HepG2 (cell line): ENCODE results near the gene ALPI. TPM values are rescaled to one million over a fixed set of nuclear protein-coding genes. Genes with fewer than 3 reads are reported as not detected.

ENCODE experiments used
- ATAC-seq: fragments of 200-7000 bp; cut with Tn5 transposase; 3 replicates; pipeline ENCODE4 v1.9.1; 2020; ENCODE audit warnings: mild to moderate bottlenecking, moderate library complexity
- BruUV-seq: library from RNA; stranded (reverse); fragments of 400-500 nt; replicated peaks from 2 replicates; lab custom pipeline; 2021; lab: Mats Ljungman, UMichigan
- CTCF ChIA-PET: fragments of 300-600 bp; formaldehyde crosslinking; extraction: SDS; loops from one replicate; lab custom pipeline; 2021; ENCODE audit warnings: low total read pairs, inconsistent platforms, low intra/inter-chr PET ratio; lab: Yijun Ruan, JAX
- POLR2A ChIA-PET: fragments of 350-600 bp; sonication (Branson Sonifier 250); formaldehyde crosslinking; loops from one replicate; lab custom pipeline; 2020; ENCODE audit warnings: antibody characterized with exemption, inconsistent platforms; lab: Yijun Ruan, JAX
- DNase-seq: peaks from one replicate; pipeline ENCODE4 v3.0.0-alpha.2; 2015; ENCODE audit warnings: low spot score
- FAIRE-seq: peaks from 3 replicates; lab custom pipeline; 2011; peaks lifted over from hg19 to GRCh38; lab: Jason Lieb, UNC
- H2AFZ ChIP-seq: one replicate; pipeline ENCODE4 v1.6.1; 2011; ENCODE audit warnings: low read length, inconsistent platforms
- H3K27ac ChIP-seq: fragments of 300-600 bp; 3 replicates; pipeline ENCODE4 v1.8.0; 2011; ENCODE audit warnings: mixed run types, mild to moderate bottlenecking, mixed read lengths, low read length, inconsistent platforms; ENCODE audit not compliant: insufficient read depth; ENCODE audit errors: extremely low read length
- H3K27me3 ChIP-seq, 2 experiments: fragments of 200-600 bp in 1 of 2; 2 replicates in 1 of 2; 3 replicates in 1 of 2; pipeline versions ENCODE4 v1.6.0 to v1.8.0; 2011; ENCODE audit warnings: low read length in 2 of 2, mild to moderate bottlenecking in 2 of 2, moderate library complexity in 2 of 2, inconsistent platforms in 1 of 2; ENCODE audit not compliant: insufficient read depth in 2 of 2, control insufficient read depth in 1 of 2
- H3K36me3 ChIP-seq, 2 experiments: fragments of 200-600 bp in 1 of 2; replicated peaks in 1 of 2; 2 replicates in 1 of 2; 3 replicates in 1 of 2; pipeline versions ENCODE4 v1.5.1 to v1.8.0; 2011; ENCODE audit warnings: low read length in 2 of 2, inconsistent platforms in 1 of 2; ENCODE audit not compliant: insufficient read depth in 2 of 2, control insufficient read depth in 1 of 2
- H3K4me1 ChIP-seq: 2 replicates; pipeline ENCODE4 v1.5.1; 2012; ENCODE audit warnings: low read length, inconsistent platforms; ENCODE audit not compliant: insufficient read depth
- H3K4me2 ChIP-seq: 2 replicates; pipeline ENCODE4 v1.6.0; 2011; ENCODE audit warnings: low read depth, low read length, inconsistent platforms
- H3K4me3 ChIP-seq, 3 experiments: fragments of 200-600 bp in 1 of 3; sonication (generic), shearing (Covaris generic) in 1 of 3; replicated peaks in 1 of 3; 2 replicates each; pipeline ENCODE4 v1.5.1; 2011 to 2016; ENCODE audit warnings: low read length in 3 of 3, inconsistent platforms in 2 of 3, low read depth in 2 of 3, mild to moderate bottlenecking in 2 of 3, control low read depth in 1 of 3, mixed read lengths in 1 of 3; ENCODE audit not compliant: insufficient read depth in 1 of 3
- H3K79me2 ChIP-seq: one replicate; pipeline ENCODE4 v1.6.1; 2011; ENCODE audit warnings: low read length, inconsistent platforms; ENCODE audit not compliant: insufficient read depth
- H3K9ac ChIP-seq: 2 replicates; pipeline ENCODE4 v1.6.0; 2011; ENCODE audit warnings: mild to moderate bottlenecking, low read depth, low read length, inconsistent platforms; ENCODE audit not compliant: insufficient read depth
- H3K9me3 ChIP-seq: 2 replicates; pipeline ENCODE4 v1.5.1; 2012; ENCODE audit warnings: mild to moderate bottlenecking, low read length
- H4K20me1 ChIP-seq: 2 replicates; pipeline ENCODE4 v1.6.0; 2011; ENCODE audit warnings: inconsistent platforms, mild to moderate bottlenecking, low read length, moderate library complexity; ENCODE audit not compliant: insufficient read depth
- EZH2 ChIP-seq: conservative IDR thresholded peaks from 2 replicates; pipeline ENCODE4 v1.6.1; 2012; ENCODE audit warnings: mild to moderate bottlenecking, low read depth, low read length, moderate library complexity
- GMEB1 ChIP-seq: sonication (generic); formaldehyde crosslinking; IDR thresholded peaks from 2 replicates; pipeline ENCODE4 v1.5.1; 2020; ENCODE audit warnings: missing genetic modification reagents, mild to moderate bottlenecking, borderline replicate concordance
- IRF2 ChIP-seq: IDR thresholded peaks from 2 replicates; pipeline ENCODE4 v1.6.1; 2018; ENCODE audit warnings: missing genetic modification reagents, missing compliant biosample characterization
- MAZ ChIP-seq, 2 experiments: sonication (generic) in 1 of 2; formaldehyde crosslinking in 1 of 2; IDR thresholded peaks; 2 replicates each; pipeline versions ENCODE4 v1.5.0 to v1.6.1; 2012 to 2020; ENCODE audit warnings: low read depth in 2 of 2, mild to moderate bottlenecking in 2 of 2, borderline replicate concordance in 1 of 2, improper control_type of control experiment in 1 of 2, low read length in 1 of 2, missing genetic modification reagents in 1 of 2, moderate library complexity in 1 of 2
- RBM22 ChIP-seq: fragments of 200-400 bp; formaldehyde crosslinking; optimal IDR thresholded peaks from 2 replicates; pipeline ENCODE3; 2017; ENCODE audit warnings: mild to moderate bottlenecking, low read length, moderate library complexity
- ZMYM2 ChIP-seq: sonication (generic); formaldehyde crosslinking; IDR thresholded peaks from 2 replicates; pipeline ENCODE4 v1.8.0; 2022; ENCODE audit warnings: mild to moderate bottlenecking, missing genetic modification reagents
- ZNF180 ChIP-seq: sonication (generic); formaldehyde crosslinking; IDR thresholded peaks from 2 replicates; pipeline ENCODE4 v1.4.0; 2020; ENCODE audit warnings: low read depth, missing genetic modification reagents, borderline replicate concordance
- ZNF207 ChIP-seq: fragments of 450-650 bp; IDR thresholded peaks from 2 replicates; pipeline ENCODE4 v1.6.1; 2016; ENCODE audit warnings: antibody characterized with exemption, borderline replicate concordance
- ZNF235 ChIP-seq: sonication (generic); formaldehyde crosslinking; IDR thresholded peaks from 2 replicates; pipeline ENCODE4 v1.8.1; 2023; ENCODE audit warnings: mild to moderate bottlenecking, missing genetic modification reagents, borderline replicate concordance
- ZNF263 ChIP-seq: sonication (generic); formaldehyde crosslinking; IDR thresholded peaks from 2 replicates; pipeline ENCODE4 v1.4.0; 2020; ENCODE audit warnings: missing genetic modification reagents
- ZNF468 ChIP-seq: sonication (generic); formaldehyde crosslinking; IDR thresholded peaks from 2 replicates; pipeline ENCODE4 v1.8.0; 2022; ENCODE audit warnings: mild to moderate bottlenecking, moderate library complexity, missing genetic modification reagents
- ZNF687 ChIP-seq: sonication (generic); formaldehyde crosslinking; IDR thresholded peaks from 2 replicates; pipeline ENCODE4 v1.5.1; 2020; ENCODE audit warnings: mild to moderate bottlenecking, missing genetic modification reagents, moderate library complexity
- ZNF775 ChIP-seq: sonication (generic); formaldehyde crosslinking; IDR thresholded peaks from 2 replicates; pipeline ENCODE4 v1.4.0; 2020; ENCODE audit warnings: missing genetic modification reagents, mild to moderate bottlenecking, moderate library complexity, borderline replicate concordance
- WGBS: methylation state at CpG from one replicate; pipeline ENCODE4 v1.1.6; 2017; ENCODE audit warnings: low lambda C conversion rate; 5-methylcytosine and 5-hydroxymethylcytosine counted together
- in situ Hi-C: cut with HindIII; loops from 2 replicates; pipeline ENCODE4 v1.10.0; 2017; ENCODE audit warnings: low pct_unique_long_range_greater_than_20kb; ENCODE audit not compliant: extremely low pct_ligation_motif_present
- intact Hi-C: fragments of 100-400 bp; cut with micrococcal nuclease; formaldehyde crosslinking; loops from one replicate; pipeline ENCODE4 v1.10.0; 2022; ENCODE audit not compliant: unreplicated experiment
- polyA plus RNA-seq, 8 experiments: library from polyadenylated mRNA; depleted of rRNA in 3 of 8; stranded (reverse) in 7 of 8; unstranded in 1 of 8; fragments of >200 nt; fragmentation: Illumina TruSeq in 4 of 8; extraction: Trizol in 4 of 8; gene quantifications; 2 replicates each; pipeline versions ENCODE4 v1.2.1 to v1.2.3, GENCODE V29; 2011 to 2016; ENCODE audit warnings: low read depth in 4 of 8, missing spikeins in 1 of 8, mixed read lengths in 1 of 8; ENCODE audit not compliant: insufficient read depth in 1 of 8
- total RNA-seq, 5 experiments: library from RNA; depleted of rRNA; stranded (reverse); fragments of >200 nt; fragmentation: Illumina TruSeq; extraction: Trizol; gene quantifications; 2 replicates each; pipeline ENCODE4 v1.2.3, GENCODE V29; 2016; ENCODE audit warnings: low read depth in 1 of 5

Gene ALPI
- total and polyA plus RNA-seq, 2 of the 13 experiments (the other 11 are each of a cell fraction or from before 2014, with no cell fraction given) = not detected

GRCh38 chr2:232502911-232503808 lies 47.2 kb downstream of the ALPI start (continued):
- TF ChIP-seq MAZ (IDR thresholded peaks at IDR 0.05; ENCODE audit: borderline replicate concordance, low read depth, low read length) (no peak), MAZ (CRISPR knock-in tag; IDR thresholded peaks at IDR 0.05; ENCODE audit: low read depth) (no peak), ZNF775 (CRISPR knock-in tag) (no peak), ZNF180 (CRISPR knock-in tag) (no peak), ZNF687 (CRISPR knock-in tag) (peak; percentile 43; the same call in 1 of the 2 replicates)
- TF ChIP-seq, all 625 proteins: peak for 19

GRCh38 chr2:232503809-232504323 lies 47.9 kb downstream of the ALPI start:
- POLR2A ChIA-PET = no interaction called here
- in situ Hi-C loops = no loop called here
- Histone ChIP-seq H3K27ac (no peak overlapping the region), H3K79me2 (no peaks in the 10 kb centered on the region), H3K4me3 (peak overlapping the region in 2 of 3 experiments; percentile 52 to 67; a peak in 3 of 6 replicates), H3K27me3 (peaks cover 18 to 94% of the 10 kb centered on the region in 2 experiments), H3K36me3 (no peaks in the 10 kb centered on the region), H2AFZ (no peak overlapping the region), H3K4me1 (peaks cover 11% of the 10 kb centered on the region), H3K9me3 (no peaks in the 10 kb centered on the region), H3K9ac (no peak overlapping the region), H3K4me2 (peak overlapping the region; percentile 72), H4K20me1 (no peaks in the 10 kb centered on the region)
- WGBS = 31% methylated on average over 16 of the region's 16 CpGs
- no peak for ATAC-seq
- DNase-seq = no peak
- intact Hi-C loops = no loop called here
- no peak for FAIRE-seq
- CTCF ChIA-PET = no interaction called here
- BruUV-seq = no TSS peak
- TF ChIP-seq ZNF263 (CRISPR knock-in tag) (no peak), GMEB1 (CRISPR knock-in tag) (no peak), ZNF235 (no peak), ZNF468 (CRISPR knock-in tag) (no peak), IRF2 (CRISPR knock-in tag) (no peak), ZMYM2 (CRISPR knock-in tag) (no peak), RBM22 (no peak), ZNF207 (no peak), EZH2 (peak; percentile 99)
